Fibroblast of villous mesenchyme (primary cell): ENCODE data around the gene APOLD1. TPM values are rescaled to one million over a fixed set of nuclear protein-coding genes. Genes with fewer than 3 reads are reported as not detected.
A peak's percentile ranks its signal among the peaks of the same experiment; 100 is the strongest.

ENCODE experiments used
- DNase-seq: peaks from one replicate; pipeline ENCODE4 v3.0.0-alpha.2; 2010; ENCODE audit warnings: low read depth
- H3K4me3 ChIP-seq: 2 replicates; pipeline ENCODE4 v1.5.1; 2011; ENCODE audit warnings: low read depth, mild to moderate bottlenecking, low read length
- CTCF ChIP-seq: IDR thresholded peaks from 2 replicates; pipeline ENCODE4 v1.5.1; 2012; ENCODE audit warnings: low read depth, mild to moderate bottlenecking, low read length; ENCODE audit not compliant: insufficient read depth
- total RNA-seq: library from RNA; depleted of rRNA; stranded (reverse); fragments of >200 nt; gene quantifications from 2 replicates; pipeline ENCODE4 v1.2.3, GENCODE V29; 2012

APOLD1 gene
- total RNA-seq, 1 donor: 14.7 TPM

GRCh38 chr12:12747278-12747677 lies 38.2 kb upstream of the APOLD1 start:
- no peak for TF ChIP-seq CTCF
- H3K4me3 ChIP-seq: no peak overlapping the region
- DNase-seq: no peak

GRCh38 chr12:12748044-12748443 lies 37.4 kb upstream of the APOLD1 start:
- no peak for TF ChIP-seq CTCF
- no peak for DNase-seq
- H3K4me3 ChIP-seq: no peak overlapping the region

- TF ChIP-seq CTCF: no peak
- H3K4me3 ChIP-seq: peak overlapping the region; percentile 52
- DNase-seq: peak; percentile 84
Observed at GRCh38 chr12:12749433-12749832, 36.0 kb upstream of the APOLD1 start.

- H3K4me3 ChIP-seq: no peak overlapping the region
- no peak for TF ChIP-seq CTCF
- no peak for DNase-seq
Observed at GRCh38 chr12:12755923-12756322, 29.5 kb upstream of the APOLD1 start.

- no peak for TF ChIP-seq CTCF
- no peak overlapping the region for H3K4me3 ChIP-seq
- DNase-seq: no peak
Observed at GRCh38 chr12:12757121-12757520, 28.3 kb upstream of the APOLD1 start.

GRCh38 chr12:12759234-12759915 lies 26.1 kb upstream of the APOLD1 start:
- DNase-seq: no peak
- no peak overlapping the region for H3K4me3 ChIP-seq

More at GRCh38 chr12:12759234-12759915, 26.1 kb upstream of the APOLD1 start:
- TF ChIP-seq CTCF: no peak
